Measurements from ENCODE around the gene RASA2. TPM values are rescaled to one million over a fixed set of nuclear protein-coding genes. Genes with fewer than 3 reads are reported as not detected.

RASA2 gene
- total and polyA plus RNA-seq, 9 of the 15 experiments (the other 6 are each of a cell fraction or from before 2014, with no cell fraction given): 2.0 to 12.8 (median 9.5) TPM

DNA sequence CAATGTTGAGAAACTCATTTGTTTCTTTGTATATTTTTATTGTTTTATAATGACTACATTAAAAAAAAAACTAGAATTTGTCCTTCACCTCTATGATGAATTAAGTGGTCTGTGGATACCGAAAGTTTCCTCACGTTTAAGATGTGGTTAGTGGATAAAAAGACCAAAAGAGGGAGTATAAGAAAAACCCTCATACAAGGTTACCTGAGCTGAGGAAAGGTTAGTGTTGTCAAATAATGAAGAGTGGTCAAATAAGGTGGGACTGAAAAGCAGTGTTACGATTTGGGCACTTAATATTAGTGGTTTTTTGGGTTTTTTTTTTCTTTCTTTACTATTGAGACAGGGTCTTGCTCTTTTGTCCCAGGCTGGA is 21.2 kb downstream of the RASA2 start (continued):
- TF ChIP-seq, protein P1, sequence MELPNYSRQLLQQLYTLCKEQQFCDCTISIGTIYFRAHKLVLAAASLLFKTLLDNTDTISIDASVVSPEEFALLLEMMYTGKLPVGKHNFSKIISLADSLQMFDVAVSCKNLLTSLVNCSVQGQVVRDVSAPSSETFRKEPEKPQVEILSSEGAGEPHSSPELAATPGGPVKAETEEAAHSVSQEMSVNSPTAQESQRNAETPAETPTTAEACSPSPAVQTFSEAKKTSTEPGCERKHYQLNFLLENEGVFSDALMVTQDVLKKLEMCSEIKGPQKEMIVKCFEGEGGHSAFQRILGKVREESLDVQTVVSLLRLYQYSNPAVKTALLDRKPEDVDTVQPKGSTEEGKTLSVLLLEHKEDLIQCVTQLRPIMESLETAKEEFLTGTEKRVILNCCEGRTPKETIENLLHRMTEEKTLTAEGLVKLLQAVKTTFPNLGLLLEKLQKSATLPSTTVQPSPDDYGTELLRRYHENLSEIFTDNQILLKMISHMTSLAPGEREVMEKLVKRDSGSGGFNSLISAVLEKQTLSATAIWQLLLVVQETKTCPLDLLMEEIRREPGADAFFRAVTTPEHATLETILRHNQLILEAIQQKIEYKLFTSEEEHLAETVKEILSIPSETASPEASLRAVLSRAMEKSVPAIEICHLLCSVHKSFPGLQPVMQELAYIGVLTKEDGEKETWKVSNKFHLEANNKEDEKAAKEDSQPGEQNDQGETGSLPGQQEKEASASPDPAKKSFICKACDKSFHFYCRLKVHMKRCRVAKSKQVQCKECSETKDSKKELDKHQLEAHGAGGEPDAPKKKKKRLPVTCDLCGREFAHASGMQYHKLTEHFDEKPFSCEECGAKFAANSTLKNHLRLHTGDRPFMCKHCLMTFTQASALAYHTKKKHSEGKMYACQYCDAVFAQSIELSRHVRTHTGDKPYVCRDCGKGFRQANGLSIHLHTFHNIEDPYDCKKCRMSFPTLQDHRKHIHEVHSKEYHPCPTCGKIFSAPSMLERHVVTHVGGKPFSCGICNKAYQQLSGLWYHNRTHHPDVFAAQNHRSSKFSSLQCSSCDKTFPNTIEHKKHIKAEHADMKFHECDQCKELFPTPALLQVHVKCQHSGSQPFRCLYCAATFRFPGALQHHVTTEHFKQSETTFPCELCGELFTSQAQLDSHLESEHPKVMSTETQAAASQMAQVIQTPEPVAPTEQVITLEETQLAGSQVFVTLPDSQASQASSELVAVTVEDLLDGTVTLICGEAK (IDR thresholded peaks at IDR 0.05): no peak
- TF ChIP-seq, protein P1 (CRISPR knock-in tag; IDR thresholded peaks at IDR 0.05): no peak

Data from K562 (cell line).